Measurements from ENCODE around the gene ABHD10. TPM values are rescaled to one million over a fixed set of nuclear protein-coding genes. Genes with fewer than 3 reads are reported as not detected.

The ABHD10 gene
- total RNA-seq, 1 experiment from 2014 or later: 52.4 TPM

DNA sequence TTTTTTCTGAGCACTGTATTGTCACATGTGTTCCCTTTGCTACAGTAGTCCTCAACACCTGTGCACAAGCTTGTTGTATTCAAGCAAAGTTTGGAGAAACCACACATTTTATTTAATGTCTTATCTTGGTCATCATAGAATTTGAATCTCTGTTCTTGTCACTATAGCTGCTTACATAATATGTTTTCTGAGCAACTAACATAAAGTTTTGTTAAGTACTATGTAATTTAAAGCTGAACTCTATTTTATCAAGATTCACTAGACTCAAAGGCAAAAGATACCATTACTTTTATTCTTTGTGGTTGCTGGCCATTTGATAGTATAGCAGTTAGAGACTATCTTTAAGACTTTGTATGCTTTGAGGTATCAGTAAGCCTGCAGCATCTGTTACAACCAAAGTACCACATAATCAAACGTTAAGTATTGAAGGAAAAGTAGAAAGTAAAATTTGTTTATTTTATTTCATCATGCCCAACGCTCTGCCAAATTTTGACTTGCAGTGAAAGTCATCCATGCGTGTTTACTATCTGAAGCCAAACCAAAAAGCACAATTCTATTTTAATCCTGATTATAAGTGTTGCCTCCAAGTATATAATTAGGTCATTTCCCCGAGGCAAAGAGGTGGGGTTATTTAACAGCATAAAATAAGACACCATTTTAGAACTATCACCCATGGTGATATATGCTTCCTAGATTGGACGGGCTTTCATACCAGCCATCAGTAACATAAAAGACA lies 10.3 kb upstream of the ABHD10 start:
- Histone ChIP-seq H3K9me3 (ENCODE audit: low read length) (no peaks in the 10 kb centered on the region), H3K27me3 (ENCODE audit: low read length) (no peaks in the 10 kb centered on the region), H3K36me3 (ENCODE audit: insufficient read depth, low read length) (no peaks in the 10 kb centered on the region), H3K27ac (ENCODE audit: low read length) (no peak overlapping the region), H3K9me2 (replicated peaks; ENCODE audit: insufficient read depth, low read length) (no peaks in the 10 kb centered on the region), H3K9ac (ENCODE audit: low read length) (no peak overlapping the region), H3K4me3 (ENCODE audit: low read length) (no peak overlapping the region), H4K20me1 (ENCODE audit: insufficient read depth, low read depth, low read length) (no peaks in the 10 kb centered on the region), H3K79me2 (ENCODE audit: low read length) (no peaks in the 10 kb centered on the region), H3K4me1 (ENCODE audit: low read length) (peaks cover 30% of the 10 kb centered on the region), H3K4me2 (ENCODE audit: low read depth, low read length, poor library complexity, severe bottlenecking) (no peak overlapping the region), H2AFZ (ENCODE audit: low read length) (no peak overlapping the region)
- DNase-seq: no peak

DNA sequence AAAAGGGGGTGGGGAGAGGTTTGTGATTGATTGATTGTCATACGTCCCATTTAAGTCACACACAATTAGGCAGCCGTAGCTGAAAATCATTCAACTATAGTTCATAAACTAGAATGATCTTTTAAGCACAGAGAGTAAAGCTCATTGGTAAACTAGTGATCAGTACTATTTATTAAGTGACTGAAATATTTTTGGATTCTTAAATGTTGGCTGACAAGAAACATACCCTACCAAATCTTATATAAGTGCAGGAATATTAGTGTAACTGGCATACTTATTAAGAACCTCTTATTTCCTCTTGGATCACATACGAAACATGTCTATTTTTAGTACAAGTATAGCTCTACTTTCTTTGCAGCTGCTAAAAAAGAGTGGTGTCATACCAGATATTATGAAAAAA lies 8.4 kb upstream of the ABHD10 start:
- Histone ChIP-seq H3K79me2 (ENCODE audit: low read length) (no peaks in the 10 kb centered on the region), H3K9me3 (ENCODE audit: low read length) (no peaks in the 10 kb centered on the region), H3K4me1 (ENCODE audit: low read length) (peaks cover 30% of the 10 kb centered on the region), H4K20me1 (ENCODE audit: insufficient read depth, low read depth, low read length) (no peaks in the 10 kb centered on the region), H3K9ac (ENCODE audit: low read length) (no peak overlapping the region), H3K27me3 (ENCODE audit: low read length) (no peaks in the 10 kb centered on the region), H3K4me3 (ENCODE audit: low read length) (no peak overlapping the region), H3K27ac (ENCODE audit: low read length) (no peak overlapping the region), H3K9me2 (replicated peaks; ENCODE audit: insufficient read depth, low read length) (no peaks in the 10 kb centered on the region), H2AFZ (ENCODE audit: low read length) (no peak overlapping the region), H3K4me2 (ENCODE audit: low read depth, low read length, poor library complexity, severe bottlenecking) (no peak overlapping the region), H3K36me3 (ENCODE audit: insufficient read depth, low read length) (no peaks in the 10 kb centered on the region)
- no peak for DNase-seq

DNA sequence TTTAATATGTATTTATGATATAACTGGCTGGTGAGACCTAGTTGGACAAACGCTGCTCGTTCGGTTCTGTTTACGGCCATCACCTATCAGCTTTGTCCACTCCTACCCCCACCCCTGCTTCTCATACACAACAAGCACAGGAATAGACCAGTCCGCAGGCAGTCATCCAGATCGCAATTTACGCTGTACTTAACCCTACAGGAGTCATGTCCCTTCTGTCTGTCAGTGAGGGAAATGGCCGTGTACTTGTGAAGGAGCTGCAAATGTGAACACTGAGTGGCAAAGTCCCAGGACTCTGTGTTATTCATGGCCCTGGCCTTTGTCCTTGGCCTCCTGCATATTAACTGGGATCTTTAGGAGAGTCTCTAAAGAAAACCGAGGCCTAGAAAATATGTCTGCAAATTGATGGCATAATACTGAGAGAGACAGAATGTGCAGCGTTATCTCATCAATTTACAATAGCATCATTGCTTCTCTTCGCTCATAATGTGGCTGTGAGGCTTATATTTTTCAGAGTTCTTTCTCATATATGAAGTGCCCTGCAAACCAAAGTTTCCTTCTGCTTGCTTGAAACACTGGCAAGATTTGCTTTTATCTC lies 7.2 kb upstream of the ABHD10 start:
- H3K27me3 ChIP-seq (ENCODE audit: low read length): no peaks in the 10 kb centered on the region
- no peak overlapping the region for H3K4me2 ChIP-seq (ENCODE audit: low read depth, low read length, poor library complexity, severe bottlenecking)
- no peaks in the 10 kb centered on the region for H3K9me2 ChIP-seq (replicated peaks; ENCODE audit: insufficient read depth, low read length)
- H2AFZ ChIP-seq (ENCODE audit: low read length): no peak overlapping the region
- H3K27ac ChIP-seq (ENCODE audit: low read length): no peak overlapping the region
- H3K79me2 ChIP-seq (ENCODE audit: low read length): no peaks in the 10 kb centered on the region
- H3K36me3 ChIP-seq (ENCODE audit: insufficient read depth, low read length): no peaks in the 10 kb centered on the region
- H4K20me1 ChIP-seq (ENCODE audit: insufficient read depth, low read depth, low read length): no peaks in the 10 kb centered on the region
- no peak overlapping the region for H3K4me3 ChIP-seq (ENCODE audit: low read length)
- peaks cover 27% of the 10 kb centered on the region for H3K4me1 ChIP-seq (ENCODE audit: low read length)
- H3K9ac ChIP-seq (ENCODE audit: low read length): no peak overlapping the region
- H3K9me3 ChIP-seq (ENCODE audit: low read length): no peaks in the 10 kb centered on the region
- no peak for DNase-seq

DNA sequence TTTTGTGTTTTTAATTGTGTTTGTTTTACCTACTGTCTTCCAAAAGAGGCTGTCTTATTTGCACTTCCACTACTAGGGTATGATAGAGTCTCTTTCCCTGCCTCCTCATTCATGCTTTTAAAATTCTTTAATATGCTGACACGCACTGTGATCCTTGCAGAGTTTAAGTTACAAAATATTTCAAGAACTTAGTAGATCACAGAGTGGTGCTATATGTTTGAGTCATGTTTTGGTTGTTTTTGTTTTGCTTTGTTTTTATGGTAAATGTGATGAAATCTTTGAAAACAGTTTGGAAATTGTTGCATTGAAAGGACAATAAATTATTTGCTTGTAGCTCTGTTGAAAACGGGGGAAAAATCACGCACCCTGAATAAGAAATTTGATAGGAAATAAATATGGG lies 5.9 kb upstream of the ABHD10 start:
- Histone ChIP-seq H4K20me1 (ENCODE audit: insufficient read depth, low read depth, low read length) (no peaks in the 10 kb centered on the region), H3K4me1 (ENCODE audit: low read length) (peaks cover 17% of the 10 kb centered on the region), H3K27ac (ENCODE audit: low read length) (no peak overlapping the region), H3K4me2 (ENCODE audit: low read depth, low read length, poor library complexity, severe bottlenecking) (no peak overlapping the region), H3K36me3 (ENCODE audit: insufficient read depth, low read length) (no peaks in the 10 kb centered on the region), H3K79me2 (ENCODE audit: low read length) (no peaks in the 10 kb centered on the region), H2AFZ (ENCODE audit: low read length) (peak overlapping the region; percentile 23; the same call in 1 of the 2 replicates), H3K9ac (ENCODE audit: low read length) (no peak overlapping the region), H3K9me2 (replicated peaks; ENCODE audit: insufficient read depth, low read length) (no peaks in the 10 kb centered on the region), H3K4me3 (ENCODE audit: low read length) (no peak overlapping the region), H3K27me3 (ENCODE audit: low read length) (no peaks in the 10 kb centered on the region), H3K9me3 (ENCODE audit: low read length) (no peaks in the 10 kb centered on the region)
- DNase-seq: no peak

DNA sequence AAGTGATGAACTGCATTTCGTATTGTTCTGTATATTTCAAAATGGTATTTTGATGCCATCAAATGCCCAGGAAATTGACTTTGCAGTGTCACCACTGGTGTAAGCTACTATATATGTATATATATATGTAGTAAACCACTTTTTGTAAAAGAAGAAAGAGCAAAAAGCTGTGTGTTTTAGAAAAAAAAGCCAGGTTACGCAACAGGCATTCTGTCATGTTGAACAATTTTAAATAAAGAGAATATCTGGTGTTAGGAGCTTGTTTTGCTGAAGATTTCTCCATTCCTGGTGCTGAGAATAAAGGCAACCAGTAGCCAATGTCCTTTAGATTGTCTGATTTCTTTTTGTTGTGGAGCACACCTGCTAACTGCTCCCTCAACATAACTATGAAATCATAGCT lies 3.7 kb upstream of the ABHD10 start:
- Histone ChIP-seq H3K4me1 (ENCODE audit: low read length) (peaks cover 13% of the 10 kb centered on the region), H3K9me3 (ENCODE audit: low read length) (no peaks in the 10 kb centered on the region), H3K4me2 (ENCODE audit: low read depth, low read length, poor library complexity, severe bottlenecking) (no peak overlapping the region), H3K27me3 (ENCODE audit: low read length) (no peaks in the 10 kb centered on the region), H3K36me3 (ENCODE audit: insufficient read depth, low read length) (no peaks in the 10 kb centered on the region), H3K9ac (ENCODE audit: low read length) (no peak overlapping the region), H3K79me2 (ENCODE audit: low read length) (peaks cover 13% of the 10 kb centered on the region), H4K20me1 (ENCODE audit: insufficient read depth, low read depth, low read length) (no peaks in the 10 kb centered on the region), H3K9me2 (replicated peaks; ENCODE audit: insufficient read depth, low read length) (no peaks in the 10 kb centered on the region), H3K4me3 (ENCODE audit: low read length) (no peak overlapping the region), H3K27ac (ENCODE audit: low read length) (no peak overlapping the region), H2AFZ (ENCODE audit: low read length) (no peak overlapping the region)
- DNase-seq: no peak

DNA sequence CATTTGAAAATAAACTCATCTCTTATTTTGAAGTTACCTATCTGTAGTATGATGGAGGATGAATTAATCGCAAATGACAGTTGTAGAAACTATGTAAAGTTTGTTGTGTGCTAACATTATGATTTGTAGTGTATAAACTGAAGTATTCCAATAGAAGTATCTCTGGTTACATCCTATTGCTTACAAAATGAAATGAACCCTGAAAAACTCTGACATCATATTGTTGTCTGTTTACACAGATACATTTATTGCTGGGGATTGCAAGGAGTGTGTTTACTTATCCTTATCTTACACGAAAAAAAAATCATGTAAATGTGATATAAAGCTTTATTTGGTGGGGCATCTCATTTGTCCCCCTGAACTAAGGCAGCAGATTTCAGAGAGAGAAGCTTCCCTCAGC lies 2.6 kb upstream of the ABHD10 start:
- no peak for DNase-seq
- Histone ChIP-seq H3K4me2 (ENCODE audit: low read depth, low read length, poor library complexity, severe bottlenecking) (no peak overlapping the region), H3K36me3 (ENCODE audit: insufficient read depth, low read length) (no peaks in the 10 kb centered on the region), H3K27ac (ENCODE audit: low read length) (no peak overlapping the region), H3K9me2 (replicated peaks; ENCODE audit: insufficient read depth, low read length) (no peaks in the 10 kb centered on the region), H4K20me1 (ENCODE audit: insufficient read depth, low read depth, low read length) (no peaks in the 10 kb centered on the region), H3K4me1 (ENCODE audit: low read length) (peaks cover 19% of the 10 kb centered on the region), H3K79me2 (ENCODE audit: low read length) (peaks cover 24% of the 10 kb centered on the region), H3K9ac (ENCODE audit: low read length) (no peak overlapping the region), H3K27me3 (ENCODE audit: low read length) (no peaks in the 10 kb centered on the region), H2AFZ (ENCODE audit: low read length) (no peak overlapping the region), H3K9me3 (ENCODE audit: low read length) (no peaks in the 10 kb centered on the region), H3K4me3 (ENCODE audit: low read length) (no peak overlapping the region)

DNA sequence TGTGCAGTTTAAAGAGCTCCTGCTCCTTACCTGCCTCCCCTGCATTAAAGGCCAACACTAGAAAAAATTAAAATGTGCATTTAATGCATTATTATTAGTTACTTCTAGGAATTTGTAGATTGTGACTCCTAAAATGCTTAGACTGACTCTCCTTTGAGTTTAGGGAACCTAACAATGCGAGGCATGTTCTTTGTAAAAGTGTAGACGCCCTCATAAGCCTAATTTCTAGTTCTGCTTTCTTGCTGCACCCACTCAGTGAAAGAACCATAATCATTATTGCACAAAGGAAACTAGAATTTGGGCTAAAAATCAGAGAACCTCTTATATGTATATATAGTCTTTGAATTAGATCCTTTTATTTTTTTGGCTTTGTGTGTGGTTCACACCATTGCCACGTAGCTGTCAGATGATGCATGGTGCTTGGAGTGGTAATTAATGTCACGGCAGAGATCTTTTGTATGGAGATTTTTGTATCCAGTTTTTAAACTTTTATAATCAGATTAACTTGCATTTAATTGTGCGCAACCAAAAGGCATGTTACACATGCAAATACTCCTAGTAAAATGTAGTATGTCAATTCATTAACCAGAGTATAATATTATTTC lies 710 bp downstream of the ABHD10 start:
- H3K27ac ChIP-seq (ENCODE audit: low read length): peak overlapping the region; percentile 59
- H3K79me2 ChIP-seq (ENCODE audit: low read length): peaks cover 57% of the 10 kb centered on the region
- peak overlapping the region; percentile 83 for H3K4me2 ChIP-seq (ENCODE audit: low read depth, low read length, poor library complexity, severe bottlenecking)
- H3K9me3 ChIP-seq (ENCODE audit: low read length): no peaks in the 10 kb centered on the region
- DNase-seq: peak; percentile 81
- H3K9ac ChIP-seq (ENCODE audit: low read length): peak overlapping the region; percentile 92
- no peaks in the 10 kb centered on the region for H3K9me2 ChIP-seq (replicated peaks; ENCODE audit: insufficient read depth, low read length)
- peaks cover 25% of the 10 kb centered on the region for H3K36me3 ChIP-seq (ENCODE audit: insufficient read depth, low read length)
- H3K4me1 ChIP-seq (ENCODE audit: low read length): peaks cover 37% of the 10 kb centered on the region
- peak overlapping the region; percentile 94 for H3K4me3 ChIP-seq (ENCODE audit: low read length)
- peak overlapping the region; percentile 87 for H2AFZ ChIP-seq (ENCODE audit: low read length)
- no peaks in the 10 kb centered on the region for H3K27me3 ChIP-seq (ENCODE audit: low read length)
- H4K20me1 ChIP-seq (ENCODE audit: insufficient read depth, low read depth, low read length): no peaks in the 10 kb centered on the region

DNA sequence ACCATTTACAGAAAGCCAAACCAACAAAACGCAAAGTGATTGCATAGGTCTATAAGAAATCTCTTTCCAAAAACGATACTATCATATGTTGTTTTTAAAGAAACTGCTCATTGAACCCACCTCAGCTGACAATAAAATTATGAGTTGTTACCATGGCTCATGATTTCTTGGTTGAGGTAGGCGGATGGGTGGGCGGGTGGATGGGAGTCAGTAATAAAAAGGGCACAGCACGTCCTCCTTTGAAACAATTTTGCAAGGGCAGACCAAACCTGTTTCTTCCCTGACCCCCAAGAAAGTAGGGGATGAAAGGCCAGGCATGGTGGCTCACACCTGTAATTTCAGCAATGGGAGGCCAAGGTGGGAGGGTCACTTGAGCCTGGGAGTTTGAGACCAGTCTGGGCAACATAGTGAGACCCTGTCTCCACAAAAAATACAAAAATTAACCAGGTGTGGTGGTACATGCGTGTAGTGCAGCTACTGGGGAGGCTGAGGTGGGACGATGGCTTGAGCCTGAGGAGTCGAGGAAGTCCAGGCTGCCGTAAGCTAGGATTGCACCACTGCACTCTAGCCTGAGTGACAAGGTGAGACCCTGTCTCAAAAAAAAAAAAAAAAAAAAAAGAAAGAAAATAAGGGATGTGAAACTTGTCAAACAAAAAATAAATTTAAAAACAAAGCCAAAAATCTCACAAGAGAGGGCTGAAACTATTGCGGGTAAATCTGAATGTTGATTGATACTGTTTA lies 2.1 kb downstream of the ABHD10 start:
- Histone ChIP-seq H3K79me2 (ENCODE audit: low read length) (peaks cover 67% of the 10 kb centered on the region), H2AFZ (ENCODE audit: low read length) (no peak overlapping the region), H3K9me3 (ENCODE audit: low read length) (no peaks in the 10 kb centered on the region), H3K4me2 (ENCODE audit: low read depth, low read length, poor library complexity, severe bottlenecking) (peak overlapping the region; percentile 83), H3K9me2 (replicated peaks; ENCODE audit: insufficient read depth, low read length) (no peaks in the 10 kb centered on the region), H3K4me1 (ENCODE audit: low read length) (peaks cover 37% of the 10 kb centered on the region), H3K36me3 (ENCODE audit: insufficient read depth, low read length) (peaks cover 25% of the 10 kb centered on the region), H4K20me1 (ENCODE audit: insufficient read depth, low read depth, low read length) (no peaks in the 10 kb centered on the region), H3K27me3 (ENCODE audit: low read length) (no peaks in the 10 kb centered on the region), H3K9ac (ENCODE audit: low read length) (peak overlapping the region; percentile 92), H3K27ac (ENCODE audit: low read length) (no peak overlapping the region; the same call in 1 of the 2 replicates), H3K4me3 (ENCODE audit: low read length) (peak overlapping the region; percentile 94)
- DNase-seq: no peak
